ENCODE results near the gene CLSTN1. TPM values are rescaled to one million over a fixed set of nuclear protein-coding genes. Genes with fewer than 3 reads are reported as not detected.

CLSTN1 gene
- total and polyA plus RNA-seq, 4 donors: 3.1 to 13.4 (median 8.8) TPM

GRCh38 chr1:9696793-9697192, 127.0 kb downstream of the CLSTN1 start:
- Histone ChIP-seq H3K27ac (ENCODE audit: low read depth in 1 of 2, low read length in 2 of 2) (no peak overlapping the region), H3K4me3 (ENCODE audit: low read depth in 1 of 3, low read length in 3 of 3) (no peak overlapping the region), H3K36me3 (ENCODE audit: control insufficient read depth in 4 of 4, insufficient read depth in 3 of 4, low read depth in 1 of 4, low read length in 3 of 4) (no peaks in the 10 kb centered on the region), H3K9me3 (ENCODE audit: control insufficient read depth in 4 of 4, low read length in 3 of 4) (no peaks in the 10 kb centered on the region), H3K9ac (ENCODE audit: low read depth in 1 of 2, low read length in 2 of 2) (no peak overlapping the region), H3K27me3 (ENCODE audit: control insufficient read depth in 4 of 4, insufficient read depth in 4 of 4, low read length in 3 of 4) (no peaks in the 10 kb centered on the region), H3K4me1 (ENCODE audit: control insufficient read depth in 4 of 4, insufficient read depth in 4 of 4, low read length in 3 of 4) (no peaks in the 10 kb centered on the region)
- DNase-seq (ENCODE audit: low spot score): no peak
- TF ChIP-seq EGR1 (IDR thresholded peaks at IDR 0.05; ENCODE audit: low read depth in 2 of 2): no peak
- TF ChIP-seq GABPA (IDR thresholded peaks at IDR 0.05 in 1 of 2, conservative IDR thresholded peaks at IDR 0.05 in 1 of 2): no peak
- TF ChIP-seq FOXA2 (IDR thresholded peaks at IDR 0.05): no peak
- TF ChIP-seq HNF4A (conservative IDR thresholded peaks at IDR 0.05): no peak
- no peak for TF ChIP-seq NR2F2 (IDR thresholded peaks at IDR 0.05)
- TF ChIP-seq ZBTB33 (IDR thresholded peaks at IDR 0.05): no peak
- no peak for TF ChIP-seq TAF1 (conservative IDR thresholded peaks at IDR 0.05)
- TF ChIP-seq FOXA1 (IDR thresholded peaks at IDR 0.05): no peak
- TF ChIP-seq RXRA (IDR thresholded peaks at IDR 0.05): no peak
- TF ChIP-seq MAX (IDR thresholded peaks at IDR 0.05): no peak
- TF ChIP-seq ATF3 (IDR thresholded peaks at IDR 0.05): no peak
- TF ChIP-seq CTCF (IDR thresholded peaks at IDR 0.05; ENCODE audit: low read depth, low read length, missing input control): no peak
- no peak for TF ChIP-seq SP1 (IDR thresholded peaks at IDR 0.05)
- no peak for TF ChIP-seq YY1 (IDR thresholded peaks at IDR 0.05)
- TF ChIP-seq HNF4G (IDR thresholded peaks at IDR 0.05): no peak
- WGBS: 96% methylated on average over 2 of the region's 2 CpGs

- Histone ChIP-seq H3K27ac (ENCODE audit: low read depth in 1 of 2, low read length in 2 of 2) (no peak overlapping the region), H3K27me3 (ENCODE audit: control insufficient read depth in 4 of 4, insufficient read depth in 4 of 4, low read length in 3 of 4) (no peaks in the 10 kb centered on the region), H3K9me3 (ENCODE audit: control insufficient read depth in 4 of 4, low read length in 3 of 4) (no peaks in the 10 kb centered on the region), H3K4me3 (ENCODE audit: low read depth in 1 of 3, low read length in 3 of 3) (no peak overlapping the region), H3K36me3 (ENCODE audit: control insufficient read depth in 4 of 4, insufficient read depth in 3 of 4, low read depth in 1 of 4, low read length in 3 of 4) (no peaks in the 10 kb centered on the region), H3K9ac (ENCODE audit: low read depth in 1 of 2, low read length in 2 of 2) (no peak overlapping the region), H3K4me1 (ENCODE audit: control insufficient read depth in 4 of 4, insufficient read depth in 4 of 4, low read length in 3 of 4) (peaks cover 8 to 28% (median 18%) of the 10 kb centered on the region in 4 donors)
- no peak for DNase-seq (ENCODE audit: low spot score)
- WGBS: 82% methylated on average over 5 of the region's 5 CpGs
- TF ChIP-seq ZBTB33 (IDR thresholded peaks at IDR 0.05) (no peak), FOXA1 (IDR thresholded peaks at IDR 0.05) (no peak)
These were observed 132.1 kb downstream of the CLSTN1 start for GRCh38 chr1:9691691-9692090.

All from liver (tissue), 9 donors.